GM19043 (cell line): ENCODE data around the gene ACAA1.

ENCODE experiments used
- ATAC-seq: cut with Tn5 transposase; IDR thresholded peaks from one replicate; pipeline ENCODE4 v1.9.1; 2021; ENCODE audit warnings: low read depth; ENCODE audit not compliant: unreplicated experiment

Gene ACAA1

GRCh38 chr3:38120693-38121450 is 16.1 kb downstream of the ACAA1 start:
- ATAC-seq, result no peak

- ATAC-seq, result no peak
These were observed 16.9 kb downstream of the ACAA1 start for GRCh38 chr3:38119821-38120692.

- no peak for ATAC-seq
These were observed 17.7 kb downstream of the ACAA1 start for GRCh38 chr3:38119248-38119544.

- ATAC-seq, result no peak
These were observed 18.3 kb downstream of the ACAA1 start for GRCh38 chr3:38118421-38119247.

- peak; percentile 72 for ATAC-seq
These were observed 19.0 kb downstream of the ACAA1 start for GRCh38 chr3:38117748-38118420.

GRCh38 chr3:38117163-38117716 is 19.7 kb downstream of the ACAA1 start:
- ATAC-seq, result no peak

GRCh38 chr3:38116471-38117162 is 20.3 kb downstream of the ACAA1 start:
- no peak for ATAC-seq

DNA sequence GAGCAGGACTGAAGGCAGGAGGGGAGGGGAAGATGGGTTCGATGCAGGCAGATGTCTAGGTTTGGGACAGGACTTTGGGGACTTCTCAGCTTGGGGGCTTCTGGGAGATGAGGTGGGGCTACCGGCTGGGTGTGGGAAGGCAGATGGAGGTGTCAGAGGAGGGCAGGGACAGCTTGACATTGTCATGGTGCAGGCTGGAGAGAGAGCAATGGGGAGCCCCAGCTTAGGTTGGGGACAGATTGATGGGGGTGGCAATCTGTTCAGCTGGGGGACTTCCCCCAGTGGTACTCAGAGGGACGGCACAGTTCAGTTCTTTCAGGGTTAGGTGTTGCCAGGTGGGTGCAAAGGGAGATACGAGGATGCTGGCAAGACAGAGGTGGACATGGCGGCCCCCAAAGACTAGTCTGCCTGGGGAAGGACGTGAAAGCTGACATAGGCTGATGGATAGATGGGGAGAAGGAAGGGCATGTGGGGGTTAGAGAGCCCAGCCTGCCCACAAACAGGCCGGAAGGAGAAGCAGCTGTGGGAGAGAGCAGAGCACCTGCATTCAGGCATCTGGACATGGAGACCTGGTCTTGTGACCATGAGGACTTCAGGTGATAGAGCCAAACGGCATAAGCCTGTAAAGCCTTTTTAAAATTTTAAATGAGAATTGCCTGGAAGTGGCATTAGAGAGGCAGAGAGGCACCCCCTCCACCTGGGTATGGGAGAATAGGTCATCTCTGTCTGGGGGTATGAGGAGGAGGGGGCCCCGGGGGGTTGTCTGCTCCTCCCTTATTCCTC is 21.1 kb downstream of the ACAA1 start:
- no peak for ATAC-seq

GRCh38 chr3:38114875-38115644 is 21.9 kb downstream of the ACAA1 start:
- ATAC-seq, result no peak

GRCh38 chr3:38114052-38114874 is 22.7 kb downstream of the ACAA1 start:
- ATAC-seq, result no peak

GRCh38 chr3:38112378-38112761 is 24.6 kb downstream of the ACAA1 start:
- ATAC-seq, result no peak

DNA sequence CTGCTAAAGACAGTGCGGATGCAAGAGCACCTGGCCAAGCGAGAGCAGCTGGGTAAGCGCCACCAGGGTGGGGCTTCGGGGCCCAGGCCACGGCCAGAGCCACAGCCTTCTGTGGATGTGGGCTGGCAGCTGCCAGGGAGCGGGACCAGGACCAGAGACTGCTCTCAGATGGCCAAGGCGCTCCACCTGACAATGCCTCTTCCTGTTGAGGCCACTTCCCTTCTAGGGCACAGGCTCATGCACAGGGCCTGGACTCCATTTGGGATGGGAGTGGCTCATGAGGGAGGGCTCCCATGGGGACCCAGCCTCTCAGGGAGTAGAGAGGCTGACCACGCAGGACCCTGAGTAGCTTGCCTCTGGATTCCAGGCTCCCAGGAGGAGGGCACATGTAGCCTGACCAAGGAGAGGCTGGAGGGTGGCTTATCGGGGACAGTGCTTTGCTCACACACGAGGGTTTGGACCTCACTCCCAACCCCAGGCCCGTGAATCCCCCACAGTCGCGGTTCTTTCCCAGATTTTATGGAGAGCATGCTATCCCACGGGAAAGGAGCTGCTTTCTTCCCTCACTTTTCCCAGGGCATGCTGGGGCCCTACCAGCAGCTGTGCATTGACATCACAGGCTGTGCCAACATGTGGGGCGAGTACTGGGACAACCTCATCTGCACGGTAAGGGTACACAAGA is 25.1 kb downstream of the ACAA1 start:
- no peak for ATAC-seq

GRCh38 chr3:38111201-38111600 is 25.7 kb downstream of the ACAA1 start:
- ATAC-seq, result no peak

DNA sequence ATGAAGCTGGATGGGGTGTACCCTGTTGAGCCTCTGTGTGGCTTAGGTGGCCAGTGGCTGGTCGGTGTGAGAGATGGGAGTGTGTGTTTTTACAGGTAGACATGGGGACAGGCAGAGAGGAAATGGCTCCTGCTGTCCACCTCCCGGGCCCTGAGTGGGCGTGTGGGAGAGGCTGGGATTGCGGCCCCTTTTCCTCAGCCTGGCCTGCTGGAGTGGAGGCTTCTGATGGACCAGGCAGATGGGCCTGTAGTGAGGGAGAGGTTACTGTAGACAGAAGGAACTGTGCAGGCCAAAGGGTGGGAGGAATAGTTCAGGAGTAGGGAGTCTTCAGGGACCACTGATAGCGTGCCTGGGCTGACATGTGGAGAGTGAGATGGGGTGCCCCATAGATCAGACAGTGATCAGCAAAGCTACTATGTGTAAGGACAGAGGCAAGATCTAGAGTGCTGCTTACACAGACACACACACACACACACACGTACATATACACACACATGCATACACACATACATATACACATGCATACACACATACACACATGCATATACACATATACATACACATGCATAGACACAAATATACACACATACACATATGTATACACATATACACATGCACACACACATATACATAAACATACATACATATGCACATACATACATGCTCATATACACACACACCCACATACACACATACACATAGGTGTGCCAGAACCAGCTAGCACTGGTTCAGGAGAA is 26.4 kb downstream of the ACAA1 start:
- ATAC-seq, result no peak

GRCh38 chr3:38109580-38110313 is 27.2 kb downstream of the ACAA1 start:
- no peak for ATAC-seq
